ENCODE data around the gene PPOX. TPM values are rescaled to one million over a fixed set of nuclear protein-coding genes. Genes with fewer than 3 reads are reported as not detected.
A peak's percentile ranks its signal among the peaks of the same experiment; 100 is the strongest.

The PPOX gene
- total RNA-seq, 2 donors from 2014 or later = 12.7 to 16.3 TPM

DNA sequence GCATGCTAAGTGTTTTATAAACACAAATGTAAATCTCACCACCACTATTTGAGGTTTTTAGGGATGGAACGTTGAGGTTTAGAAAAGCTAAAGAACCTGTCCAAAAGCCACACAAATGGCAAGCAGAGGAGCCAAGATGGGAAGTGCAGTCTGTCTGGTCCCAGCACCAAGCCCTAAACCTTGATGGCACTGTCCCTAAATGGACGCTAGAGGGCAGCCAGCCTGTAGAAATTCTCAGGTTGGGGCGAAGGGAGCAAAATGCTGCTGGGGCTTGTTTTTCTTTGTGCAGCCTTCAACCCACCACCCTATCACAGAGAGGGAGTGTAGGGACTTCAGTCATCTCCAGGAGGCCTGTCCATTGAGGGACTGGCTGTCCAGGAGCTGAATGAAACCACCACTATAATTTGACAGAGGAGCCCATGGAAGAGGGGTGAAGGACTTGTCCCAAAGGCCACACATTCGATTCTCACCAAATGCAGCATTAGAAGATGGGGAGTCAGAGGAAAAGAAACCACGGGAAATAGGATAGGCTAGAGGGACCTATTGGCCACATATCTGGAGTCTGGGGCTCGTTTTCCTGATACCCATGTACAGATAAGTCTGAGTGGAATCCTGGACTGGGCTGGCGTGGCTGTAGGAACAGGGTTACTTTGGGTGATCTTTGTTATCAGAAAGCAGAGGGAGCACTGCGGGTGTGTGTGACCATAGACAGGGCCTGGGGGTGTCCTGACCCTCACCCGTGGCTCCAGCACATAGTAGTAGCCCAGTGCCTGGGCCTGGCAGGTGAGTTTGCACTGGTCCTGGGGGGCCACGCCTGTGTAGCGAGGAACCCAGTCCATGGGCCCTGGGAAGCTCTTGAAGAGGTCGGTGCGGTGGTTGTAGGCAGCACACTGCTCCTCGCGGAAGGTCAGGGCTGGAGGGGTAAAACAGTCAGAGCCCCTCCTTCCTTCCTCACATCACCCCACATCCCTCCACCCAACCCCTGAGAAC lies 26.5 kb downstream of the PPOX start:
- intact Hi-C loops (cut with DNase I) = loop anchor here (10.0 kb wide), 2 partner anchors 182 to 192 kb away; no protein-coding TSS in a partner anchor
- ATAC-seq (peak; percentile 44 to 53), DNase-seq (peak; percentile 67)

DNA sequence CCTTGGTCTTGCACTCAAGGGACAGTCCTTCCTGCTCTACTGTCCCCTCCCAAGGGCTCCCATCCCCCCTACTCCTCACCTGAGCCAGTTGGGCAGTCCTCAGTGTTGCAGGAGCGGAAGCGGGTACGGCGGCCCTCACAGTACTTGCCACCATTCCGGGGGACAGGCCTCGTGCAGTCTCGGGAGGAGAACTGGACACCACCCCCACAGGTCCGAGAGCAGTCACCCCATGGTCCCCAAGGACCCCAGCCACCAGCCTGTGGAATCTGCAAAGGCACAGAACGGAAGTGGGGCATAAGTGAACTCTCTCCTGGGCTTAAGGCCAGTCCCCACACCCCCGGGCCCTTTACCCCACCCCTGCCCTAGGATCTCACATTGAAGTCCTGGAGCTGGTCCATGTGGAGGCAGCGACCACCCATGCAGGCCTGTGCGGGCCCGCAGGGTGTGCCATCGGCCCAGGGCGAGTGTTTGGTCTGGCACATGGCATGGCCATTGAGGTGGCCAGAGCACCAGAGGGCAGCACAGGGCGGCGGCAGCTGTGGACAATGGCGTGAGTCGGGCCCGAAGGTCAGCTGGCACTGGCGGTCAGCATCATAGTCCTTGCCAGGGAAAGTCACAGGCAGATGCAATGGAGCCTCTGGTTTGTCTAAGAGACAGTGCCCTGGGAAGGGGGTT lies 27.5 kb downstream of the PPOX start:
- ATAC-seq (peak in 1 of 2 donors; percentile 18), DNase-seq (peak; percentile 45)
- intact Hi-C loops (cut with DNase I) = loop anchor here (10.0 kb wide), 2 partner anchors 181 to 191 kb away; no protein-coding TSS in a partner anchor

DNA sequence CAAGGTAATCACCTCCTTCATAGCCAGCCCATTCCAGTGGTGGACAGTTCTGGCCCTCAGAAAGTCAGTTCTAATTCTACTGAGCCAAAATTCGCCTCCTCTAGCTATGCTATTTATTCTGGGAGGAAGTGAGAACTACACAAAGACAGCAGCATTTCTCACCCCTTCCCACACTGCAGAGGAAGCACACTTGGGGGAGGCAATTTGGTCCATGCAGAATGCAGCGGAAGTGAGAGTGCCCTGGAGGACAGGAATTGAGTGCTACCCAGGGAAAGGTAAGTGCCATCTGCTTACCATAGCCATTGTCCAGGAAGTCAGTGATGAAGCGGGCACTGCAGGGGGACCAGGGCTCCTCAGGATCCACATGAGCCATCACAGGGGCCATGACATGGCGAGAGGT lies 28.9 kb downstream of the PPOX start:
- peak; percentile 17 for DNase-seq
- intact Hi-C loops (cut with DNase I) = loop anchor here (10.0 kb wide), 2 partner anchors 180 to 190 kb away; no protein-coding TSS in a partner anchor

DNA sequence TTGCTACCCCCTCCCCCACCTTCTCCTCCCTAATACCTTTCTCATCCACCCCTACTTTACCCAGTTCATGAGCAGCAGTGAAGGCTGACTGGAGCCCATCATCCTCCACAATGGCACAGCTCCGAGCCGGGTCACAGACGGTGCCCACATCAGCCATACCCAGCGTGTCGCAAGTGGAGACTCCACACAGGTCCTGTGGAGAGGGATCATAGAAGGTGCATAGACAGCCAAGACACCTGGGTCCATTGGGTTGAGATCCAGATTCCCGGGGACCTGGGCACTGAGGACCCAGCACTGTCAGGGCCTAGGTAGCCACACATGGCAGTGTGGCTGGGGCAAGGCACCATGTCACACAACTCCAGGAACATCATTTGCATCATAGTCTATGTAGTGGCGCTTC lies 29.9 kb downstream of the PPOX start:
- peak; percentile 22 for DNase-seq
- intact Hi-C loops (cut with DNase I) = loop anchor here (10.0 kb wide), 2 partner anchors 179 to 189 kb away; no protein-coding TSS in a partner anchor

More for the DNA sequence above, 28.9 kb downstream of the PPOX start:
- no peak for ATAC-seq

DNA sequence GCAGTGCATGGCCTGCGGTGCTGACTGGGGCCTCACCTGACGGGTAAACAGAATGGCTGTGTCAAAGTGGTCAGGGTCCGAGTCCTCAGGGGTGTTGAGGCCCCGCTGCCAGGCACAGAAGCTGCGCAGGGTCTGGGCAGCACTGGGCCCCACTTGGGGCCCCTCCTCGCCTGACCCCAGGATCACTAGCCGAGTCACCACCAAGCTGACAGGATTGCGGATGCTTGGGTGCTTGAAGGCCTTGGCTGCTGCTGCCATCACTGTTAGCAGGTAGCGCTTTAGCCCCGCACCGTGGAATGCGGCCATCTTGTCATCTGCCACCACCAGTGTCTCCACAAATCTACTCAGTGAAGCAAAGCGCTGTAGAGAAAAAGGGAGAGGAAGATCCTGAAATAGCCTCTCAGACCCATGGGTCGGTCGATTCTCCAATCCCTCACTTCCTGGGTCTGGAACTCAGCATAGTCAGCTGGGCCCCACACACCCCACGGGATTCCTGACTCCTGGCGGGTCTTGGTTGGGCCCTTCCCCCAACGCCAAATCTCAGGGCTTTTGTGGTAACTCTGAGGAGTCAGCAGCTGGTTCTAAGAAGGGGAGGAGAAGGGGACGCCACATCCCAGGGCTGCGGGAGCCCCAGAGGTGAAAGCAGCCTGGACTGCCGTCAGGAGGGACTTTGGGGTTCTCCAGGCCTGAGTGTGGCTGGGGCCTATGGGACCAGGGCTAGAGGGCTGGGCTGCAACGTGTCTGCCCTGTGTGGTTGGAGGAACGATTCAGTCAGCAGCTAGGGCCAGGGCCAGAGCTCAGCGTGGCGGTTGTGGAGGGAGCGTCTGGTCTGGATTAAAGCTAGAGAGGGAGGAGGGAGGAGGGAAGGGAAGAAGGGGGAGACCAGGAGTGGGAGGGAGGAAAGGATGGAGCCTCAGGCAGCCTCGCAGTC lies 30.6 kb downstream of the PPOX start:
- peak; percentile 55 for DNase-seq
- intact Hi-C loops (cut with DNase I) = loop anchor here (10.0 kb wide), 2 partner anchors 178 to 188 kb away; no protein-coding TSS in a partner anchor
- ATAC-seq = peak; percentile 6 to 9

More for the DNA sequence above, 29.9 kb downstream of the PPOX start:
- no peak for ATAC-seq

DNA sequence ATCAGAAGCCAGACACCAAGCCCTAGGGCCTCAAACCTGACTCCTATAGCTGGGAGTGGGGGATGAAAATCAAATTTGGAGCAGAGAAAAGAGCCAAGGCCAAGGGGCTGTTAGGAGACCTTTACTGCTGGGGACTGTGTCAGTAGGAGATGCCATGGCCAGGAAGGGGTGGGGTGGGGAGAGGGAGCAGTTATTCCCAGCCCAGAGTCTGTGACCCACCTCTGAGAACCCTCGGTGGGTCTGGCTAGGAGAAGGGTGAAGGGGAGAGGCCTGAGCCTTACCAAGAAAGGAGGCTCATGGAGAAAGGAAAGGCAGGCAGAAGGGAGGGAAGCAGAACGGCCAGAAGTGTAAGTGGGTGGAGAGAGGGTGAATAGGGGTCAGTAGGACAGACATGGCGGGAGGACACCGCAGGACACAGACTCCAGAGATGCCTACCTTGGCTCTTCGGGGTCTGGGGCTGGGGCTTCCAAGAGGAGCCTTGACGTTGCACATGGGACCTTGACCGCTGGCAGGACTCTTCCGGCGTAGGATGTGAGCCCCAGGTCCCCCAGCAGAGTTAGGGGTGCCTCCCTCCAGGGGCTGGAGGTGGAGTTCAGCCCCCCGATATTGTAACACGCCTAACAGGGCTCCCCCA lies 31.5 kb downstream of the PPOX start:
- intact Hi-C loops (cut with DNase I) = loop anchor here (10.0 kb wide), 2 partner anchors 177 to 187 kb away; no protein-coding TSS in a partner anchor
- ATAC-seq (no peak), DNase-seq (peak; percentile 29)

DNA sequence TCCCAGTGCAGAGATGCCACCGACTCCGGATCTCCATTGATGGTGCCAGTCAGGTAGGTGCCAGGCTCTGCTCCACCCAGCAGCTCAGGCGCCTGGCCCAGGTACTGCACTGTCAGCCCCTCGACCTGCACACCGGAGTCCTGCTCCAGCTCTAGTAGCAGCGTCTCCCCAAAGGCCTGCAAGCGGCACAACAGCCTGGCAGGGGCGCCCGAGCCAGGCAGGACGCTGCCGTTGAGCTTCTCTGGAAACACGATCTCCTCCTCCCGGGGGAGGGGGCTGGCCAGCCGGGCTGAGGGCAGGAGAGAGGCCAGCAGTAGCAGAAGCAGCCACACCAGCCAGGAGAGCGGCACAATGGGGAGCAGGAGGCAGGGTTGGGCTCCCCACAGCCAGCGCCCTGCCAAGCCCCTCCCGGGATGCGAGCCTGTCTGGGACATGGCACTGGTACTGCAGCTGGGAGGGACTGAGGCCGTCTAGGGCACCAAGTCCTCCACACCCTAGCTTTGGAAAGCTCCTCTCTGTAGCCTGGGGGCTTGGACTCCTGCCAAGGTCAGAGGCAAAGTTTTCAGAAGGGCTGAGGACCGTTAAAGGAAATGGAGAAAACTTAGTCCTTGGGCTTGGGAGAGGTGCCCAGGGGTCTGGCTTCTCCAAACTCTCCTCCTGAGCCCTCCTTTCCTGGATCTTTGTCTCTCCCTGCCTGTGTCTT lies 32.1 kb downstream of the PPOX start:
- DNase-seq (peak; percentile 69), ATAC-seq (peak; percentile 1 to 8)

DNA sequence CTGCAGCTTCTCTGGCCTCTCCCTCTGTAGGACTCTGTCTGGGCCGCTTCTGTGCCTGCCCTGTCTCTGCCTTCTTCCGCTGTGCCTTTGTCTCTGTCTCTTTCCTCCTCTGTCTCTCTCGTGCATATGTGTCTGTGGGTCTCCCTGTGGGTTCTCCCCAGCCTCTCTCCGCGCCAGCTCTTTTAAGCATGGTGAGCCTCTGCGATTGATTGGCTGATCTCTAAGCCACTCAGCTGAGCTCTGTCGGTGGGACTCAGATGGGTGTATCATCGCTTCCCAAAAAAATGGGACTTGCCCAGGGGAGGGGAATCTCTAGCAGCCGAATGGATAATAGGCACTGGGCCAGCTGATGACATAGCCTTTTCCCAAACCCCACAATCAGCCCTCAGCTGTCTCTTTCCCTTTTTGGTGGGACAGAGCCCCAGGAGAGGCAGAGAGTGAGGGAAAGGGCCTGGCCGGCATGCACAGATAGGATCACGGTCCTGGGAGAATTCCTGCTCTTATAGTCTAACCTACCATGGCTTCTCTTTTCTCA lies 32.7 kb downstream of the PPOX start, which contains the start of gene ADAMTS4:
Gene ADAMTS4, minus strand, starts transcription at position 158 of the 535 bp plus-strand sequence. CDS start 427 bp downstream, outside the sequence.
- DNase-seq = peak; percentile 86
- ATAC-seq = peak; percentile 8 to 31
- intact Hi-C loops (cut with DNase I) = loop anchor here (10.0 kb wide), 2 partner anchors 176 to 186 kb away; no protein-coding TSS in a partner anchor

More for the DNA sequence above, 32.1 kb downstream of the PPOX start:
- intact Hi-C loops (cut with DNase I) = loop anchor here (10.0 kb wide), 2 partner anchors 176 to 186 kb away; no protein-coding TSS in a partner anchor

DNA sequence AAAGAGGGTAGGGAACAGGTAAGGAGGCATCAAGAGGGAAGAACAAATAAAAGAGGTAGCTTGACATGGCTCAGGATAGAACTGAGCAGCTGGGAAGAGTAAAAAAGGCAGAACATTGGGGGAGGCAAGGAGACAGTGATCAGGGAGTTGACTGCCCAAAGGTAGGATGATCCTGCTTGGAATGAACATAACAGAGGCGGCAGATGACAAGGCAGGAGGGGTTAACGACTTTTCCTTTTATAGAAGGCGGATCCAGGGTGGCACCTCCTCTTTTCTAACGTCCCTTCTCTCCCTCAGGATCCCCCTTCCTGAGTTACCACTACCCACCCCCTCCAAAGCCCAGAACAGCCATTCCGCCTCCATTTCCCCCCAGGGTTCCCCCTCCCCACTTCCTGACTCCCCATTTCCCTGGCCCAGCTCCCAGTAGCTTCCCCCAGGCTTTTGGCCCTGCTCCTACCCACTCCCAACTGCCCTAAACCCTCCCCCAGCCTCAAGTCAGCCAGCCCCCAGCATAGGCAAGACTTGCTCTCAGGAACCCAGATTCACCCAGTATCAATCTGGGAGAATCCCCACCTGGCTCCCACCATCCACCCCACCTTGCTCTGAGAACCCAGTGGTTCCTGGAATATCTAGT lies 33.4 kb downstream of the PPOX start:
- ATAC-seq (no peak), DNase-seq (peak; percentile 58)
- intact Hi-C loops (cut with DNase I) = loop anchor here (10.0 kb wide), 2 partner anchors 175 to 185 kb away; no protein-coding TSS in a partner anchor

DNA sequence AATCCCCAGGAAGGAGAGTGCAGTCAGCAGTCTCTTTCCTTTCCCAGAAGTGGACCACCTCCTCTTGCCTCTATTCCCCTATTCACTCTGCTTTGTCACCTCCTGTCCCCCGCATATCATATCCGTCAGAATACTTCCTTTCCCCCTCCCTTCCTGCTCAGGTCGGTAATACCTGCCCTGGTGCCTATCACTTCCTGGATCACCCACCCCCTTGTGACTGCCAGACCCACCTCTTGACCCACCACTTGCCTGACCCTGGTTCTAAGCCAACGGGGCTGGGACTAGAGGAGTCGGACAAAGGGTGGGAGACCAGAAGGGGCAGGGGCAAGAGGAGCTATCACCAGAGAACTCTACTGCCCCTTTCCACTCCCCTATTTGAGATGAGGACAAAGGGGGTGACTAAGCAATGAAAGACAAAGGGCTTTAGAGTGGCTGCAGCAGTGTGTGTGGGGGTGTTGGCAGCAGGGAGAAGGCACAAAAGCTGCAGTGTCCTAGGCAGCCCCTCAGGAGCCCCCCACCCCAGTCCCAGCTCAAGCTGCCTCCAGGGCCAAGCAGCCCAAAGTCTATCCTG lies 34.3 kb downstream of the PPOX start:
- DNase-seq (peak; percentile 30), ATAC-seq (no peak)
- intact Hi-C loops (cut with DNase I) = no loop called here

DNA sequence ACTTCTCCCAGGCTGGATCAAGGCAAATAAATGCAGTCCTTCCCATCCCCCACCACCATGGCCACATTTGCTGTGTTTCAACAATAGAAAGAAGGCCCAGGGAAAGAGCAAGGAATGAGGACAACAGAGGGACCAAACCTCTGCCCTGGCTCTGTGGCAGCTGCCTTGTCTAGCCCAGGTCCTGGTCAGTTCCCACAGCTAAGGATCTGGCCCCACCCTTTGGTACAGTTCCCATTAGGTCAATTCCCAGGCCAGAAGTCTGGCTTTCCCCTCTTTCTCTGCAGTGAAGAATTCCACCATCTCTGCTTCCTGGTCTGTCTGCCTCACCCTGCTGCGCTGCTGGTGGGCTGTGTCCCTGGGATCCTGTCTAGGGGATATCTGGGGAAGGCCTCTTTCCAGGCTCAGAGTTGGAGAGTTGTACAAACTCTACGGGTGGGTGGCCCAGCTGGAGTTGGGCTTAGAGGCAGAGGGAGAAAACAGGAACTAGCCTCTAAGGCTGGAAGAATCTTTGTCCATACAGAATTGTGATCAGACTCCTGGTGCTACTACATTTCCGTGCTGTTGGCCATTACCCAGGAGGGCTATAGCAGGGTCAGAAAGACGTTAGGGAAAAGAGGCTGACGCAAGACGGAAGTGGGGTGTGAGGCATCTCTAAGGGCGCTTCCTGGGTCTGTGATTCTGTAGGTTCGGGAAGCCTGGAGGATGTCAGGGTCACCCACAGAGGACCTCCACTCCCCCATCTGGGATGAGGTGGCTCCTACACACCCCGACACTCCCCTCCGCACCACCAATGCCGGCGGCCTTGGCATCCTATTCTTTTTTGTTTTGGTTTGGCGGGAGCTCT lies 35.0 kb downstream of the PPOX start:
- ATAC-seq (peak; percentile 32 to 42), DNase-seq (peak; percentile 83)
- intact Hi-C loops (cut with DNase I) = no loop called here

DNA sequence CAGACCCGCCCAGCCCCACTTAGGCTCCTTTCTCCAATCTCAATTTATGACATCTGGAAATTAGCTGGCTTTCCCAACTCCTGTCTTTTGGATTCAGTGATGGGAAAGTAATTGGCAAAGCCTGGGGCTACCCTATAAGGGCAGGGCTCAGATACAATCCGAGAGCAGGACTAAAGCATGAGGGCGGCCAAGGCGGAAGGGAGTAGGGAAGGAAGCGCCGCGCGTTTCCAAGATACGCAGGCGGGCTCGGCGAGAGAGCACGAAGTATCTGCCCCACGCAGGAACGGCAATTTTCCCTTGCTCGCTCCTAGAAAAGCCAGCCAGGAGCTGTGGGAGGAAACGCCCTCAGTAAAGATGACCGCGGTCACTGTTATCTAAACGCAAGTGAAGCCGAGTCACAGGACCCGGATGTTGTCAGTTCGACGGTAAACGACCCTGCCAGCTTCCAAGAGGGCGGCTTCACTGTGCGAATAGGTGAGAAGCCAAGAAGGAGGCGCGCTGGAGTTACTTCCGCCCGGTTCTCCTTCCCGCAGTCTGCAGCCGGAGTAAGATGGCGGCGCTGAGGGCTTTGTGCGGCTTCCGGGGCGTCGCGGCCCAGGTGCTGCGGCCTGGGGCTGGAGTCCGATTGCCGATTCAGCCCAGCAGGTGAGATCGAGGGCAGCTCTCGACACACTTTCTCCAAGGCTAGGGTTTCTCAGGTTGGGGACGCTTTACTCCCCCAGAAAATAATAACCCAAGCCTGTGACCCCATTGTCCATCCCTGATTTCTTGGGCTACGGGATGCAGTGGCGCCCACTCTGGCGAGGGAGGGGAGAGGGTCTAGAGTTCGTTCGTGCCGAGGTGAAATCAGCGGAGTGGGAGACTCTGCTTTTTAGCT lies 35.8 kb downstream of the PPOX start, which contains the start of gene NDUFS2:
Gene NDUFS2, plus strand, starts transcription at position 532 of the 877 bp plus-strand sequence. Its CDS starts 19 bp downstream, at position 551.
- ATAC-seq = peak; percentile 85 to 89
- DNase-seq = peak; percentile 98
- intact Hi-C loops (cut with DNase I) = no loop called here

DNA sequence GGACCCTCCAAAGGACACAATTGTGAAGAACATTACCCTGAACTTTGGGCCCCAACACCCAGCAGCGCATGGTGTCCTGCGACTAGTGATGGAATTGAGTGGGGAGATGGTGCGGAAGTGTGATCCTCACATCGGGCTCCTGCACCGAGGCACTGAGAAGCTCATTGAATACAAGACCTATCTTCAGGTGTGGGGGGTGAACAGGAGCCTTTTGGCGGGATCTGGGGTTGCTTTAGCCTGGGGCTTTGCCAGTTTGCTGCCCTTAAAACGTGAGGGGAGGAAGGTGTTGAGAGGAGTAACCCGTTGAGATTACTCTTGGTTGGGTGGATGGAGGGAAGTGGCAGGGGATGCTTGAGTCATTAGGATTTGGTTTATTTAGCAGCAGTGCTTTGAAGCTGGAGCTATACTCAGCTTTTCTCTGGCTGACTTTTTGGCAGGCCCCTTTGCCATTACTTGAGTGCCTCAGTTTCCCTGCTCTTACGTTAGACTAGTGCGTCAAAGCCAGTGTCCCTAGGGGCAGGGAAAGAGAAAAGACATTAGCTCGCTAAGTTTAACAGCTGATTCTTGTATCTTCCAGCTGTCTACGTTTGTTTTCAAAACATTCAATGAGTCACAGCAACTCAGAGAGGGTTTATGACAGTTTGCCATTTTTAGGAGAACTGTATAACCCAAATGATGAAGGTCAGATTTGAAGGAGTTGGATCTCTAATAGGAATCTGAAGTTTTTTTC lies 40.4 kb downstream of the PPOX start:
- intact Hi-C loops (cut with DNase I) = no loop called here

More for the DNA sequence above, 40.4 kb downstream of the PPOX start:
- DNase-seq (peak; percentile 79), ATAC-seq (peak in 1 of 2 donors; percentile 4)
